Pulmonary artery endothelial cell (primary cell): ENCODE measurements around the gene LUC7L3. TPM values are rescaled to one million over a fixed set of nuclear protein-coding genes. Genes with fewer than 3 reads are reported as not detected.
"Not testable (repeated sequence)": the region's sequence is repeated elsewhere in the genome, so short reads cannot be mapped to it uniquely, and the experiment has no call there.

Experiments
- DNase-seq: peaks from one replicate; pipeline ENCODE4 v3.0.0-alpha.2; 2011; ENCODE audit warnings: low read depth, low spot score
- total RNA-seq: library from RNA; depleted of rRNA; stranded (reverse); fragments of >200 nt; gene quantifications from 2 replicates; pipeline ENCODE4 v1.2.3, GENCODE V29; 2014

Gene LUC7L3
- total RNA-seq, 1 donor from 2014 or later = 18.1 TPM

- no peak for DNase-seq
Measured at GRCh38 chr17:50708050-50709000, 11.1 kb upstream of the LUC7L3 start.

GRCh38 chr17:50709053-50709452 is 10.3 kb upstream of the LUC7L3 start:
- not testable (repeated sequence) for DNase-seq

DNA sequence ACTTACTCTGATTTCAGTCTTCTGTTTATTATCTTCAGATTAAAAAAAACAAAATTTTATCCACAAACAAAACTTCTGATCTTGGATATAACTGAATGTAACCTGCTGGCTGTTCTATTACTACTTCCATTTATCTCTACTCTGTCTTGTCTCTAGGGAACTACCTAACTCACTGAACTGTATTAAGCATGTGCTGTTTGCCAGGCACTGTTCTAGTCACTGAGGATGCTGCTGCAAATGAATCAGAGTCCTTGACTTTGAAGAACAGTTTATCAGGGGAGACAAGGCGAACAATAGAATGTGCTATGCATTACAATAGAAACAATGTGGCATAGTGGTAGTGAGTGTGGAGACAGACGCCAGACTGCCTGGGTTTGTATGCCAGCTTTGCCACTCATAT is 9.4 kb upstream of the LUC7L3 start:
- no peak for DNase-seq

DNA sequence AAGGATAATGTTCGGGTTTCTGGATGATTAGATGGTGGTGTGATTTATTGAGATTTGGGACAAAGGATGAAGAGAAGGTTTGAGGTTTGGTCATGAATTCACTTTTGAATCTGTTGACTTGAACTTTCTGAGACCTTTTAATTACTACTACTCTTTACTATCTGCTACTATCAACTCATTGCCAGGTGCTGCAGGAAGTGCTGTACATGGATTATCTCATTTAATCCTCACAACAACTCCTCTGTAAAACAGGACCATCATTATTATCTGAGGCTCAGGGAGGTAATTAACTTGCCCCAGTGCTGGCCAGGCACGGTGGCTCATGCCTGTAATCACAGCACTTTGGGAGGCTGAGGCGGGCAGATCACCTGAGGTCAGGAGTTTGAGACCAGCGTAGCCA is 8.8 kb upstream of the LUC7L3 start:
- DNase-seq = no peak

DNA sequence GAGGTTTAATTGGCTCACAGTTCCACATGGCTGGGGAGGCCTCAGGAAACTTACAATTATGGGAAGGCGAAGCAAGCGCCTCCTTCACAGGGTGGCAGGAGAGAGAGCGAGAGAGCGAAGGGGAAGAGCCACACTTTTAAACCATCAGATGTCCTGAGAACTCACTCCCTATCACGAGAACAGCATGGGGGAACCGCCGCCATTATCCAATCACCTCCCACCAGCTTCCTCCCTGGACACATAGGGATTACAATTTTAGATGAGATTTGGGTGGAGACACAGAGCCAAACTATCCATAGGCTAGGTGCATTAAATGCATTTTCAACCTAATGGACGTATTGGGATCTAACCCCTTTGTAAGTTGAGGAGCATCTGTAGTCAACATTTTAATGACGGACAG is 6.8 kb upstream of the LUC7L3 start:
- DNase-seq = no peak

- DNase-seq = no peak
Measured at GRCh38 chr17:50715471-50715870, 3.9 kb upstream of the LUC7L3 start.

- DNase-seq = no peak
Measured at GRCh38 chr17:50719924-50720794, 756 bp downstream of the LUC7L3 start.

DNA sequence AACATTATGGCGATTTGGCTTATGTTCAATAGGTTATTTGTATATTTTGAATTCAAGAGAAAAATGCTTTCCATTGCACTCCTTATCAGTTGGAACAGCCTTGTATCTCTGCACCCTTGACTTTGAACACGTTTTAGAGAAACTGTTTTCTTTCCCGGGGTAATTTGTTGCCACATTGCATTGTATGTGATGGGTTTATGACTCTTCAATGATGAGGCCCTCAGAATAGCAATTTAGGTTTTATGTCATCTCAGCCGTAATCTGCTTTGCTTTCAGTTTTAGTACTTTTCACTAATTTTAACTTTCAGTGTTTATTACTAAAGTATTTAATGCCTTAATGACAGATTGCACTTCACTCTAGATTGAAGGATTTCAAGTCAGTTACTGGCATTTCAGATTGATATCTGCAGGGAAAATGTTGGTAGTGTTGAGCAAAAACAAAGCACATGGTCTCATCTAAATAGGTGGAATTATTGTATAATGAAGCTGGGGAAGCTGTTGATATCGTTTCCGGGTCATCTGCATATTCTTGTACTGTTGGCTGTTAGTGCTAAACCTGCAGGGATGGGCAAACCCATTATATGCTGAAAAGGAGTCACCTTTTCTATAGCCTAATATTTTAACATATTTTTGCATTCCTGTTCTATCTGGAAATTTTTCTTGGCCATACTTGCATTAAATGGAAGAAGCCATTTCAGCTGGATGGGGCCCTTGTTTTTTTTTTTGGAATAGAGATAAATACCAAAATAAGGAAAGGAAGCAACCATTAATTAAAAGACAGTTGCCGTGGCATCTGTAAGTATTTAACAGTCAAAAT is 2.0 kb downstream of the LUC7L3 start:
- DNase-seq = no peak

DNA sequence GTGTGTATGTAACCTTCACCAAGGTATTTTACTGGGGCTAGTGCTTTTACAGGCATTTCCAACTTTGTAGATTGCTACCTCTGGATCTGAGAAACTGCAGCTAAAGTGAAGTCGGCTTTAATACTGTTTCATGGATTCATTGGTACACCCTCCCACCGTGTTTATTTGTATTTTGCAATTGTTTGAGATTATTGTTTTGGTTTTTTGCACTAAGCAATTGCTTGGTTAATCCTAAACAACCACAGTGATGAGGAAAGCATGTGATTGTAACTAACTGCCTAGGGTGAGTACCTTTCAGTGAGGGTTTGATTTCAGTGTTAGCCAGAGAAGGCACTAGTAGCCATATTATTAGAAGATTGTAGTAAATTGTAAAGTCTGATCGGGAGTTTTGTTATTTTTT is 3.3 kb downstream of the LUC7L3 start:
- no peak for DNase-seq

- DNase-seq = not testable (repeated sequence)
Measured at GRCh38 chr17:50724622-50725021, 5.2 kb downstream of the LUC7L3 start.

DNA sequence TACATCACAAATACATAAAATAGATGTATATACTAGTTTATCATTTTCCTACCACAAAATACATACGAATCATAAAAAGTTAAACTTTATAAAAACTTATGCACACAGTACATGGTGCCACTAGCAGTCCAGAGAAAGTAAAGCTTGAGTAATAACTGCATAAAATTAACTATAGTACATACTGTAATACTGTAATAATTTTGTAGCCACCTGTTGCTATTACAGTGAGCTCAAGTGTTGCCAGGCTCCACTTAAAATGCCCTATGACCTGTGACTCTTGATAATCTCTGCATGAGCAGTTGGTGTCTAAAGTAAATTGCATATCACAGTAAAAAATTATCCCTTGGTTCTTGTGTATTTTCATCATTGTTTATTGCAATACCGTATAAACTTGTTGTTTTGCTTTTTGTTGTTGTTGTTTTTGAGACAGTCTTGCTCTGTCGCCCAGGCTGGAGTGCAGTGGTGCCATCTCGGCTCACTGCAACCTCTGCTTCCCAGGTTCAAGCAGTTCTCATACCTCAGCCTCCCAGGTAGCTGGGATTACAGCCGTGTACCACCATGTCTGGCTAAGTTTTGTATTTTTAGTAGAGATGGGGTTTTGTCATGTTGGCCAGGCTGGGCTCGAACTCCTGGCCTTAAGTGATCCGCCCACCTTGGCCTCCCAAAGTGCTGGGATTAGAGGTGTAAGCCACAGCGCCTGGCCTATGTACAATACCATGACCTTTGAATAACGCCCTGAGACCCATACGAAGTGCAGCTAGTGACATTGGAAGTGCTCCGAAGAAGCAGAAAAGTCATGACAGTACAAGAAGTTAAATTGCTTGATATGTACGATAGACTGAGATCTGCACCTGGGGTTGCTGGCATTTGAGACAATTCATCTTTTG is 6.6 kb downstream of the LUC7L3 start:
- no peak for DNase-seq

- DNase-seq = no peak
Measured at GRCh38 chr17:50728112-50728429, 8.7 kb downstream of the LUC7L3 start.

- DNase-seq = no peak
Measured at GRCh38 chr17:50728881-50729765, 9.7 kb downstream of the LUC7L3 start.

- DNase-seq = no peak
Measured at GRCh38 chr17:50731575-50732460, 12.4 kb downstream of the LUC7L3 start.

DNA sequence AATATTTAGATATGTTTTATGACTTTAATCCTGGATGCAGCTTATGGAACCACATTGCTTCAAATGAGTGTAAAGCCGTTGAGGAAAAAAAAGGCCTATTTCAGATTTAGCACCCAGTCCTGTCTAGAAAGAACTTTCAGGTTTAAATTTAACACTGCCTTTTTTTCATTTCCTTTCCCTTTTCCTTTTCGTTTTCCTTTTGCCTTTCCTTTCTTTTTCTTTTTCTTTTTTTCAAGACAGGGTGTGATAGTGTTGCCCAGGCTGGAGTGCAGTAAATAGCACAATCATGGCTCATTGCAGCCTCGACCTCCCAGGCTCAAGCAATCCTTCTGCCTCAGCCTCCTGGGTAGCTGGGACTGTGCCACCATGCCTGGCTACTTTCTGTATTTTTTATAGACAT is 15.9 kb downstream of the LUC7L3 start:
- no peak for DNase-seq

- no peak for DNase-seq
Measured at GRCh38 chr17:50737118-50737698, 17.8 kb downstream of the LUC7L3 start.

DNA sequence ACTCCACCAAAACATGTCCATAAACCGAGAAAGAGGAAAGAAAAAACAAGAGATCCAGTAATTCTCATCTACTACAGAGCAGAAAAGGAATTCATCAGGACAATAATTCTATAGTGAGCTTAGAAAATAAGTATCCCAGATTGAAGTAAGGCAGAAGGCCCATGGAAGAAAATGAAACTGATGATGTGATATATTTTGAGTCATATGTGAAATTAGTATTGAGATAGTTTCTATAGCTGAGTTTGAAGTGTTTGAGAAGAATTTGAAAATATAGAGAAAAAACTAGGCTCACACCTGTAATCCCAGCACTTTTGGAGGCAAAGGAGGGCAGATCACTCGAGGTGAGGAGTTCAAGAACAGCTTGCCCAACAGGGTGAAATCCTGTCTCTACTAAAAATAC is 19.7 kb downstream of the LUC7L3 start:
- DNase-seq = no peak

DNA sequence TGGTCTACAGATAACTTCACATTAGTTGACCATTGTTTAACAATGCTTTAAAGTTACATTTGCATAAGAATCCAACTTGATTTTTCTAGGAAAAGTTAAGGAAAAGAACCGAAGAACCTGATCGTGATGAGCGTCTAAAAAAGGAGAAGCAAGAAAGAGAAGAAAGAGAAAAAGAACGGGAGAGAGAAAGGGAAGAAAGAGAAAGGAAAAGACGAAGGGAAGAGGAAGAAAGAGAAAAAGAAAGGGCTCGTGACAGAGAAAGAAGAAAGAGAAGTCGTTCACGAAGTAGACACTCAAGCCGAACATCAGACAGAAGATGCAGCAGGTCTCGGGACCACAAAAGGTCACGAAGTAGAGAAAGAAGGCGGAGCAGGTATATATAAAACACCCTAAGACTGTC is 26.2 kb downstream of the LUC7L3 start:
- no peak for DNase-seq
